HG03354 (cell line): ENCODE measurements around the gene ATP11A.

Source experiments
- ATAC-seq: cut with Tn5 transposase; IDR thresholded peaks from one replicate; pipeline ENCODE4 v1.9.1; 2021; ENCODE audit warnings: mild to moderate bottlenecking; ENCODE audit not compliant: unreplicated experiment, poor library complexity, severe bottlenecking

ATP11A gene

DNA sequence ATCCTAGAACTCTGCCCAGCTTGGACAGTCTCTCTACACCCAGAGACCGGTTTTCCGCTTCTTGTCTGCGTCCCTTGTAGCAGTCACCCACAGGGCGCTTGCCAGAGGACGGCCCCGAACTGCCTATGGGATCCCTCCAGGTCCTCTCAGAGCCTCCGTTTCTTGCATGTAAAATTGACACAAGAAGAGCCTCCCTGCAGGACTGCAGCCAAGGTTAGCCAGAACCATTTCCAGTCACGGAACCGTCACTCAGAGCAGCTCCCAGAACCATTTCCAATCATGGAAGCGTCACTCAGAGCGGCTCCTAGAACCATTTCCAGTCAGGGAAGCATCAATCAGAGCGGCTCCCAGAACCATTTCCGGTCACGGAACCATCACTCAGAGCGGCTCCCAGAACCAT, 65.5 kb downstream of the ATP11A start:
- ATAC-seq: no peak

DNA sequence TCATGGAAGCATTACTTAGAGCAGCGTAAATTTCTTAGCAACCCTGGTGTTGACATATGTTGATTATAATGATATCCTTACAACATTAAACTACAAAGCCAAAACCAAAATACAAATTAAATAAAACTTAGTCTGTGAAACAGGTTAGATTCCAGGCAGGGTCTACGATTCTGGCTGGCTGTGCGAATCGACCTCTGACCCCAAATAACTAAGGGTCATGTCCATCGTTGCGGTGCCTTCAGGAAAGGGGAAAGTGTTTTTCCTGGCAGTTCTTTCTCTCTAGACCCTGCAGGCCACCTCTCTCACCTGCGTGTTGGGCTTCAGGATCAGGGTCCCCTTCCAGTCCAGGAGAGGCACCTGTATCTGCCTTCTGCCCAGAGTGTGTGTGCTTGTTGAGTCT, 66.2 kb downstream of the ATP11A start:
- no peak for ATAC-seq

- no peak for ATAC-seq
Measured at GRCh38 chr13:112756511-112756966, 66.7 kb downstream of the ATP11A start.

GRCh38 chr13:112756967-112757758, 67.3 kb downstream of the ATP11A start:
- ATAC-seq: no peak

- no peak for ATAC-seq
Measured at GRCh38 chr13:112757759-112758086, 67.9 kb downstream of the ATP11A start.

- ATAC-seq: no peak
Measured at GRCh38 chr13:112759053-112759452, 69.2 kb downstream of the ATP11A start.

- ATAC-seq: no peak
Measured at GRCh38 chr13:112759827-112760226, 70.0 kb downstream of the ATP11A start.

DNA sequence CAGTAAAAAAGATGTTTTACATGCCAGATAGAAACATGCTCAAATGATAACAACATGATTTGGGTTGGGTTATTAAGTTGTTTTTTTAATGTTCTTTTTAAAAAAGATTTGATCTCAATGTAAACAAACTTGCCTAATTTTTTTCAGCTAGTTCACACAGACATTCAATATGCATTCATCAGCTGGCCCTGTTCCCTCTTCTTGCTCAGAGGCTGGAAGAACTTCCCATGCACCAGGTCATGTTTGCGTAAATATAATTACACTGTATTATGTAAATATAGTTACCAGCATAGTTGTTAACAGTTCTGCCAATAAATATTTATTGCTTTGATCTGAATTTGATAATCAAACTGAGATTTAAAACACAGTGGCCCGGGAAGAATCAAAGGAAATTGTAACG, 70.6 kb downstream of the ATP11A start:
- ATAC-seq: no peak

GRCh38 chr13:112760931-112761330, 71.1 kb downstream of the ATP11A start:
- ATAC-seq: no peak

DNA sequence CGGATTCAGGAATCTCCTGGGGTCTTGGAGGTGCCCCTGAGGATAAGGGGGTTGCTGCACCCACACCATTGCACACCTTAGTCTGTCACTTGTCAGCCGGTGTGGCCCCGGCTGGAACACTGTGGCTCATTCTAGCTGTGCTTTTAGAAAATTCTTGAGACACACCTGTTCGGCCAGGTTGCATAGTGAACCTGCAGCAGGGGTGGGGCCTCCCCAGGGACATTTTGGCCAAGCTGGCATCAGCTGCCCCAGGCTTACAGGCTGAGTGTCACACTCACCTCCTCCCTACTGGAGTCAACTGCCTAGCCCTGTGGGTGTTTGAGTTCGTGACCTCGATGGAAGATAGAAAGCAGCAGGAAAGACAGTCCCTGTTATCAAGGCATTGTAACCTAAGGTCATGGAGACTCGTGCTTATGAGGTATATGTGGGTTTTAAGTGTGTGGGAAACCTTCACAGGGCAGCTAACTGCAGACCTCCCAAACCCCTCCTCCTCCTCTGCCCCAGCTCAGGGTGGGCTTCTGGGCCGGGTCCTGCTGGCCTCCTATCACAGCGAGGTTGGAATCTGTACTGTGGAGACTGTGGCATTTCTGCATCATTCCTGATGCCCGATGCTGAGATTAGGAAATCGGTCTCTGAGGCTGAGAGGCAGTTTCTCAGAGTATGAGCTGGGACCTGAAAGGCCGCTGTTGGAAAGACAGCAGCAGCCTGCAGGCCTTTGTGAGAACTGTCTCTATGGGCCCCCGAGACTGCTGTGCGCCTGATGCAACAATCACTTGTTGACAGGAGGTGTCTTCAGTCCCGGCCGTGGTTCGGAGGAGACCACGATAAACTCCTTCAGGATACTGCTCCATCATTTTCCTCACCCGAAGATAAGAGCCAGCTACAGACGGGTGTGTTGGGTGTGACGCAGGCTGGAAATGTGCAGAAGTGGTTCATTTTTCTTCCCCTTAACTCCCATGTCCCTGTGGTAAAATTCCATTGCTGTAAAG, 72.2 kb downstream of the ATP11A start:
- ATAC-seq: no peak

- ATAC-seq: no peak
Measured at GRCh38 chr13:112762690-112763080, 72.8 kb downstream of the ATP11A start.

GRCh38 chr13:112764028-112764427, 74.2 kb downstream of the ATP11A start:
- ATAC-seq: no peak

DNA sequence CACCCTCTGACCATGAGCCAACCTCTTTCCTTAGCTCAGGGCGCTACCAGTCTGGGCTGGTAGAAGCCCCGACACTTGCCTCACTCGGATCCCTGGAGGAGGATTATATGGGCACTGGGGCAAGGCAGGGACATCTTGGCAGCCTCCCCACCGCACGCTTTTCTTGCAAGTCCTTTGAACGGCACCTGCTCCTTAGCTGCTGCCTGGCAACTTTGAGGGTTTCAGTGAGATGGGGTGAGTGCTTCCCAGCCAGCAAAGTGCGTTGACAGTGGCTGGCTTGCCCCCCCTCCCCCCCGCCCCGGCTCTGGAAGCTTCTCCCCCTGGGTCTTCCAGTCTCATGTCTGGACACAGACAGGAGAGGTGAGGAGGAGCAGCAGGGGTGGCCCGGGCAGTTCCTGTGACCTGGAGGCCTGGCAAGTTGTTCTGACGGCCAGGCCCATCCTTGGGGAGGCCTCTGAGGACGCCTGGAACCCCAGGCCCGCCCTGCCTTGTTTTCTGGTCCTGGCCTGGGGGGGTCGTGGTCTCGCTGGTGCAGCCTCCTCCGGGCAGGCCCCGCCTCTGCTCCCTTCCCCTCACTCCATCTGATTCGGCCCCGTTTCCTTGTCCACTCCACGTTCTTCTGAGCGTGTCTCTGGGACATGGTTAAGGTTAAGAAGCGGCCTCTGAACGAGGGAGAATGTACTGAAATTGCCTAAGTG, 75.2 kb downstream of the ATP11A start:
- ATAC-seq: no peak

GRCh38 chr13:112765731-112766130, 75.9 kb downstream of the ATP11A start:
- no peak for ATAC-seq

DNA sequence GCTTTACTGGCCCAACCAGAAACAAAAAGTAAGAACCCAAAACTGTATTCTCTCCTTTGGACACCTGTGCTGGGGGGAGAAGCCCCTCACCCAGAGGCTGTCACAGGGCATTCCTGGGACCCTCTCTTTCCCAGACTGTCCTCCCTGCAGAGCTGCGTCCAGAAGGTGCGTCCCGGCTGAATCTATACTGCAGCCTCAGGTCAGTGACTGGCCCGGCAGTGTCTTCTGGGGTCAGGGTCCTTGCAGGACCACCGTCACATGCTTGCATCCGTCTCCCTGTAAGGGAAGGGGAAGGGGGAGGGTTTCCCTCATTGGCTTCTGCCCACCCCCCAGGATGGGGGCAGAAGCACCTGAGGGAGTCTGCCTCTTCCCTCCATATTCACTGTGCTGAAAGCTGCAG, 76.5 kb downstream of the ATP11A start:
- no peak for ATAC-seq

DNA sequence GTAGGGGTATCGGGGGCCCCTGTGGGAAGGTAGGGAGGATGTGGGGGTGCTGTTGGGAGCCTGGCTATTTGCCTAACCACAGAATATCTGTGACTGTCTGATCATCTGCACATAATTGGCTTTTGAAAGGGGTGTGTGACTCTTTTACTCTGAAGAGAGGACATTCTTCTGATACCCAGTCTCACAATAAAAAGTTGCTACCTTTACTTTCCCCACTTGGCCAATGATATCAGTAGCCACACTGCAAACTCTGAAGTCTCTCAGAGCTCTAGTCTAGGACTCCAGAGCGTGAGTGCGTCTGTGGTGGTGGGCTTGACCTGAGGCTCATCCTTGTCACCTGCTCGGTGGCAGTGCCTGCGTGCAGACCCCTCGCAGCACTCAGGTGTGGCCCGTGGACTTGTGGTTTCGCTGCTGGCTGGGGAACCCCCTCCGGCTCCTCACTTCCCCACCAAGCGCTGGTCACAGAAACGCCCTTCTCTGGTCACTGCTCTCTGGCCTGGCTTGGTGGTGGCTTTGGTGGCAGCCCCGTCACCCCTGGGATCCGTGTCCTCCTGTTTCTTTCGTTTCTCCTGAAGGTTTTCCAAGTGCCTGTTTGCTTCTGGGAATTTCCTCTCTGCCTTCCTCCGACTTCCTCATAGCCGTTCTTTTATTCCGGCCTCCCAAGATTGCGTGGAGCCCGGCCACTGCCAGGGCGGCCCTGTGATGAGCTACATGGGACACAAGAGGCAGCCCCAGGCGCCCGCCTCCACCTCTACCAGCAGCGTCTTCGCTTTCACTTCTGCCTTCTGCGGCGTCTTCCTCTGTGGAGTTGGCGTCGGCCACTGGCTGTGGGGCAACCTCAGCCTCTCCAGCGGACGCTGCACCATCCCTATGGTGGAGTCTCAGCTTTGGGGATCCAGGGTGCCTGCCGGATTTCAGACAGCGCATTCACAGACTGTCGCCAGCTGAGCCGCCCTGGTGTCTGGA, 78.0 kb downstream of the ATP11A start:
- no peak for ATAC-seq

GRCh38 chr13:112768795-112769481, 79.1 kb downstream of the ATP11A start:
- ATAC-seq: no peak

DNA sequence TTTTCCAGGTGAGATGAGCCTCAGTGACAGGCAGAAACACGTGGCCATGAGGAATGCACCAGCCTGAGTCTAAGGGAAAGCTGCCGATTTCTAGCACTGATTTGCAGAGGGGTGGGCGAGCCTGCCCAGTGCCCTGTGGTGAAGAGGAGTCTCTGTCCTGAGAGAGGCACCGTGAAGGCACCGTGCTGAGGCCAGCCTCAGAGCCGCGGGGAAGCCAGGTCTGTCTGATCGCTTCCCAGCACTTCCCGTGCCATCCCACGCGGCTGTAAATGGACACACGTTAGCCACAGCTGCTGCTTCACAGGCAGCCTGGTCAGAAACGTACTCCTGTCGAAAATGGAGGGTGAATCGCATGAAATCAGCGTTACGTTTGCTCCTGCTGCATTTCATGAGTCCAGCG, 79.8 kb downstream of the ATP11A start:
- ATAC-seq: no peak

DNA sequence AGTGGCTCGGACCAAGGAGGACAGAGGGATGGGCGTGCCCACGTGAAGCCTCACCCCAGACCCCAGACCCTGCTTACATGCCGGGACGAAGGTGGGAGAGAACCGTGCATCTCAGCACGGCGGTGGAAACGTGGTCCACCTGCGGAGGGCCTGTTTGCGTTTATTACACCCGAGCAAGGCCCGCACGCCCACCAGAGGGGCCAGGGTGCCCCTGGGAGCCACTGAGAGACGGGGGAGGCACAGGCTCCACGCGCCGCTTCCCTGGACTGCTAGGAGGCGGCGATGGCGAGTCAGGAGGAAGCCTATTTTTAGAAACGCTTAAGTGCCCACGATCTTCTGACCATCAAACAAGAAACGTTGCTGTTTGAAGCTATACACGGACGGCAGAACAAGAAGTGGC, 80.7 kb downstream of the ATP11A start:
- no peak for ATAC-seq
